Chondrocyte (in vitro differentiated cells): ENCODE measurements around the gene LEMD2. TPM values are rescaled to one million over a fixed set of nuclear protein-coding genes. Genes with fewer than 3 reads are reported as not detected.

Source experiments
- DNase-seq: peaks from one replicate; pipeline ENCODE4 v3.0.0; 2021; ENCODE audit warnings: mixed read lengths, low spot score
- H3K27ac Mint-ChIP-seq: one replicate; pipeline ENCODE4 v1.8.0; 2021; ENCODE audit warnings: mild to moderate bottlenecking, moderate library complexity, mixed read lengths; ENCODE audit not compliant: unreplicated experiment
- H3K27me3 Mint-ChIP-seq: 2 replicates; pipeline ENCODE4 v1.8.0; 2021; ENCODE audit warnings: low read depth, mixed read lengths
- H3K36me3 Mint-ChIP-seq: 2 replicates; pipeline ENCODE4 v1.8.0; 2021; ENCODE audit warnings: low read depth, mixed read lengths
- H3K4me1 Mint-ChIP-seq: 2 replicates; pipeline ENCODE4 v1.8.0; 2021; ENCODE audit warnings: low read depth, mild to moderate bottlenecking, mixed read lengths
- H3K4me3 Mint-ChIP-seq: one replicate; pipeline ENCODE4 v1.8.0; 2021; ENCODE audit warnings: mild to moderate bottlenecking, moderate library complexity, mixed read lengths; ENCODE audit not compliant: unreplicated experiment
- H3K9me3 Mint-ChIP-seq: 2 replicates; pipeline ENCODE4 v1.8.0; 2021; ENCODE audit warnings: low read depth, mixed read lengths
- total RNA-seq: library from RNA; stranded (reverse); gene quantifications from 3 replicates; pipeline ENCODE4 v1.2.1, GENCODE V29; 2021
- TF ChIP-seq, protein P1 (sequence below): fragments of 200-600 bp; sonication (generic); IDR thresholded peaks from 2 replicates; pipeline ENCODE4 v1.5.0; 2021; ENCODE audit warnings: antibody characterized with exemption, mild to moderate bottlenecking, moderate library complexity

Gene LEMD2
- total RNA-seq, 1 donor from 2014 or later = 60.1 TPM

DNA sequence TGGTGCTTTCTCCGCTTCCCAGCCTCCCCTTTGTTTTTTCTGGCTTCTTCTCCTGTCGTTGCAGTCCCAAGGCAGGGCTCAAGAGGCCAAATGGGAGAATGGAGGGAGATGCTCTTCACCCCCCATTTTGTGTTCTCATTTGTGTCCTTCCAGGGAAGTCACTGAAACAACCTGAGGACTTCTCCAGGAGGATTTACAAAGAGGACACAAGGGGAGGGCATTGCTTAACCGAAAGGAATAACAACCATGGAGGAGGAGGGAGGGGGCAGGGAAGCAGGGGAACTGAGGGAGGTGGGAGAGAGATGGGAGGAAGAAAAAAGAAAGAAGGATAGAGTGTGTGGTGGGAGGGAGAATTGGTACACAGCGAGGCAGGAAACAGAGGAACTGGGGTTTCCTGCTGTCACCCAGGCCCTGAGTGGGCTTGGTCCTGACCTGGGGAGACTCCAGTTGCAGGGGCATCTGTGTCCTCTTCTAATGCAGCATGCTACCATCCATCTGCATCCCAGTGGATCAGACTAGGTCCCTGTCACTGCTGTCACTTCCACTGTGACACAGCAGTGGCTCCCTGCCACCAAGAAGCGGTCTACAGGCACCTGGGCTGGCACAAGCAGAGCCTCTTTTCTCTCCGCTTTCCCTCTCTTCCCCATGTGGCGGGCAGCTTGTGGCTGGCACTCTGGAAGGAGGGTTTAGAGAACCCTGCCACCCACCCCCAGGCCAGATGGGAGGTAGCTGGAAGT lies 32.0 kb upstream of the LEMD2 start:
- H3K9me3 Mint-ChIP-seq = no peaks in the 10 kb centered on the region
- H3K4me3 Mint-ChIP-seq = no peak overlapping the region
- DNase-seq = peak; percentile 37
- no peaks in the 10 kb centered on the region for H3K36me3 Mint-ChIP-seq
- no peak overlapping the region for H3K27ac Mint-ChIP-seq
- peaks cover 5% of the 10 kb centered on the region for H3K4me1 Mint-ChIP-seq
- TF ChIP-seq, protein P1, sequence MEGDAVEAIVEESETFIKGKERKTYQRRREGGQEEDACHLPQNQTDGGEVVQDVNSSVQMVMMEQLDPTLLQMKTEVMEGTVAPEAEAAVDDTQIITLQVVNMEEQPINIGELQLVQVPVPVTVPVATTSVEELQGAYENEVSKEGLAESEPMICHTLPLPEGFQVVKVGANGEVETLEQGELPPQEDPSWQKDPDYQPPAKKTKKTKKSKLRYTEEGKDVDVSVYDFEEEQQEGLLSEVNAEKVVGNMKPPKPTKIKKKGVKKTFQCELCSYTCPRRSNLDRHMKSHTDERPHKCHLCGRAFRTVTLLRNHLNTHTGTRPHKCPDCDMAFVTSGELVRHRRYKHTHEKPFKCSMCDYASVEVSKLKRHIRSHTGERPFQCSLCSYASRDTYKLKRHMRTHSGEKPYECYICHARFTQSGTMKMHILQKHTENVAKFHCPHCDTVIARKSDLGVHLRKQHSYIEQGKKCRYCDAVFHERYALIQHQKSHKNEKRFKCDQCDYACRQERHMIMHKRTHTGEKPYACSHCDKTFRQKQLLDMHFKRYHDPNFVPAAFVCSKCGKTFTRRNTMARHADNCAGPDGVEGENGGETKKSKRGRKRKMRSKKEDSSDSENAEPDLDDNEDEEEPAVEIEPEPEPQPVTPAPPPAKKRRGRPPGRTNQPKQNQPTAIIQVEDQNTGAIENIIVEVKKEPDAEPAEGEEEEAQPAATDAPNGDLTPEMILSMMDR = no peak
- H3K27me3 Mint-ChIP-seq = peaks cover 25% of the 10 kb centered on the region

DNA sequence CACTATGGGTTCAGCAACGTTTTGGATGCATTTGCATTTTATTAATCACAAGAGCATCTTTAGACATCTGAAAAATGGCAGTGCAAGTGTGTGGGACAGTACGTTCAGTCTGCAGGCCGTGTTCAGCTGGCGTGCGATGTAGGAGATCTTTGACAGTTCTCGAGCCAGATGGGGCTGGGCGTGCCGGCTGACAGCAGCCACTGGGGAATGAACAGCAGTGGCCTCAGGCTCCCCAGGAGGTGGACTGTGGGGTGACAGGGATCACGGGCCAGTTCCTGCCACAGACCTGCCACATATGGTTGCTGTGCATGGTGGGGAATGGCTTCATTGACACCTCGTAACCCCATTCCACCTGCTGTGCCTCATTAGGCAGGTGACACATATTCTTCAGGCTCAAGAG lies 31.3 kb upstream of the LEMD2 start:
- TF ChIP-seq, protein P1 = no peak
- H3K4me1 Mint-ChIP-seq = peaks cover 5% of the 10 kb centered on the region
- H3K4me3 Mint-ChIP-seq = no peak overlapping the region
- H3K27ac Mint-ChIP-seq = no peak overlapping the region
- no peaks in the 10 kb centered on the region for H3K9me3 Mint-ChIP-seq
- peaks cover 25% of the 10 kb centered on the region for H3K27me3 Mint-ChIP-seq
- no peaks in the 10 kb centered on the region for H3K36me3 Mint-ChIP-seq
- peak; percentile 39 for DNase-seq

DNA sequence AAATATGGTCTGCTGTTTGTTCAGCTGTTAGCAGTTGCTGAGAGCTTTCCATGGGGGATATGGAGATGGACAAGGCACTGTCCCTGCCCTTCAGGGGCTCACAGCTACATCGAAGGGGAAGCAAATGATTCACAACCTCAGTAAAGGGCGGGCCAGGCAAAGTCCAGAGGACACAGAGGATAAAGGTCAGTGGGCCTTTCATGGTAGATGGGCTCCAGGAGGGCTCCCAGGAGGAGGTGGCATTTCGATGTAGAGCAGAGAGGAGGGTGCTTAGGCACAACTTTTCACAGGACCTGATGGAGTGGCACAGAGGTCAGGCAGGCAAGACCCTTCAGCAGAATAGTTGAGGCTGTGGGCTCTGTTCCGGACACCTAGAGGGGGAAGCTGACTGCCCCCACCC lies 30.1 kb upstream of the LEMD2 start:
- no peaks in the 10 kb centered on the region for H3K4me1 Mint-ChIP-seq
- no peaks in the 10 kb centered on the region for H3K36me3 Mint-ChIP-seq
- H3K27me3 Mint-ChIP-seq = peaks cover 25% of the 10 kb centered on the region
- peak; percentile 80 for DNase-seq
- H3K27ac Mint-ChIP-seq = no peak overlapping the region
- H3K4me3 Mint-ChIP-seq = no peak overlapping the region
- H3K9me3 Mint-ChIP-seq = no peaks in the 10 kb centered on the region
- TF ChIP-seq, protein P1 = no peak

DNA sequence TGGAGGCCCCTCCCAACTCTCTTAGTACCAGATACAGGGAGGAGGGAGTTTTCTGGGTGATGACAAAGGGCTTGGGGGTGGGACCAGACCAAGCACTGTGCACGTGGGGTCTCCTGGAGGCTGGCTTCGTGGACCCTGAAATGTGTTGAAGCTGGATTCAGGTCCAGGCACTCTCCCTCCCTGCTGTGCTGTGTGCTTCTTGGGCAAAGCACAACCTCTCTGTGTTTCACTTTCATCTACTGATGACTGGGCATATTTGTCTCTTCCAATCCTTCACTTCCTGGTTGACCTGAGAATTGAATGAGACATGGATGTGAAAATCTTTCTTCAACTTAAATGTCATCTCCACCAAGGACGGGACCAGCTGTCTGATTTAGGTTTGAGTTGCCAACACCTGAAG lies 29.4 kb upstream of the LEMD2 start:
- H3K27me3 Mint-ChIP-seq = peaks cover 27% of the 10 kb centered on the region
- no peaks in the 10 kb centered on the region for H3K36me3 Mint-ChIP-seq
- no peak for DNase-seq
- no peaks in the 10 kb centered on the region for H3K4me1 Mint-ChIP-seq
- H3K27ac Mint-ChIP-seq = no peak overlapping the region
- TF ChIP-seq, protein P1 = no peak
- H3K4me3 Mint-ChIP-seq = no peak overlapping the region
- H3K9me3 Mint-ChIP-seq = no peaks in the 10 kb centered on the region

DNA sequence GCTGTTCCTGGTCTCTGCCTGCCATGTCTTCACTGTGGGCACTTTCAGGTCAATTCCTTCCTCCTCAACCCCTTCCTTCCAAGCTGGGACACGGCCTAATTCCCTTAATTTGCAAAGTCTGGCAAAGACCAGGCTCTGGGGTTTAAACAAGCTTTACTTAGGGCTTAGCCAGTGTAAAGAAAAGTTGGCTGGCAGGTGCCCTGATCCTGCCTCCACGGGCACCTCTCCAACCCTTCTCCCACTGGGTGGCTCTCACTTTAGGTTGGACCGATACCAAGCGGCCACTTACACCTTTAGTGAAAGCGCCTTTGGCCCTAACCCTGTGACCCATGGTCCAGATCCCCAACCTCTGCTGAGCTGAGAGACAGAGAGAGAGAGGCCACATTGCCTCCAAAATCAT lies 28.6 kb upstream of the LEMD2 start:
- no peak overlapping the region for H3K27ac Mint-ChIP-seq
- H3K9me3 Mint-ChIP-seq = no peaks in the 10 kb centered on the region
- TF ChIP-seq, protein P1 = no peak
- H3K36me3 Mint-ChIP-seq = no peaks in the 10 kb centered on the region
- no peak overlapping the region for H3K4me3 Mint-ChIP-seq
- H3K4me1 Mint-ChIP-seq = peaks cover 2% of the 10 kb centered on the region
- DNase-seq = no peak
- H3K27me3 Mint-ChIP-seq = peaks cover 26% of the 10 kb centered on the region
